NCI-H1105 (cell line): ENCODE measurements around the gene PTPRH.

ENCODE experiments used
- DNase-seq: peaks from one replicate; lab custom pipeline; 2025; lab: John Stamatoyannopoulos, UW

Gene PTPRH

GRCh38 chr19:55244004-55244680 is 34.8 kb upstream of the PTPRH start:
- DNase-seq: no peak

- DNase-seq: no peak
Observed at GRCh38 chr19:55242517-55242916, 33.2 kb upstream of the PTPRH start.

GRCh38 chr19:55241935-55242464 is 32.7 kb upstream of the PTPRH start:
- DNase-seq: no peak

- no peak for DNase-seq
Observed at GRCh38 chr19:55241143-55241934, 32.0 kb upstream of the PTPRH start.

GRCh38 chr19:55240713-55241020 is 31.4 kb upstream of the PTPRH start:
- DNase-seq: no peak

GRCh38 chr19:55239004-55239403 is 29.7 kb upstream of the PTPRH start:
- no peak for DNase-seq

- no peak for DNase-seq
Observed at GRCh38 chr19:55238030-55238429, 28.7 kb upstream of the PTPRH start.

- DNase-seq: no peak
Observed at GRCh38 chr19:55232986-55233385, 23.7 kb upstream of the PTPRH start.

- no peak for DNase-seq
Observed at GRCh38 chr19:55232286-55232602, 22.9 kb upstream of the PTPRH start.

GRCh38 chr19:55231391-55232285 is 22.3 kb upstream of the PTPRH start:
- no peak for DNase-seq

GRCh38 chr19:55230780-55231179 is 21.5 kb upstream of the PTPRH start:
- no peak for DNase-seq

- no peak for DNase-seq
Observed at GRCh38 chr19:55230329-55230728, 21.0 kb upstream of the PTPRH start.

GRCh38 chr19:55229789-55230182 is 20.5 kb upstream of the PTPRH start:
- no peak for DNase-seq

GRCh38 chr19:55229145-55229788 is 20.0 kb upstream of the PTPRH start:
- no peak for DNase-seq

GRCh38 chr19:55228403-55229031 is 19.2 kb upstream of the PTPRH start, which contains the start of gene TMEM86B:
Gene TMEM86B (minus strand): TSS chr19:55228763. CDS start chr19:55228741, 22 bp downstream.
- DNase-seq: no peak

GRCh38 chr19:55228015-55228391 is 18.7 kb upstream of the PTPRH start:
- no peak for DNase-seq

GRCh38 chr19:55227241-55228014 is 18.1 kb upstream of the PTPRH start:
- no peak for DNase-seq

GRCh38 chr19:55226788-55227187 is 17.5 kb upstream of the PTPRH start:
- DNase-seq: no peak

- DNase-seq: no peak
Observed at GRCh38 chr19:55226273-55226672, 17.0 kb upstream of the PTPRH start.

GRCh38 chr19:55225415-55225958 is 16.2 kb upstream of the PTPRH start:
- DNase-seq: no peak
